Suprapubic skin (tissue), 4 donors: ENCODE results near the gene VKORC1L1.

Experiments
- EP300 ChIP-seq: sonication (generic); formaldehyde crosslinking; IDR thresholded peaks from one replicate; pipeline ENCODE4 v1.6.1; 2017; ENCODE audit warnings: antibody characterized with exemption
- POLR2A ChIP-seq, 2 donors: fragments of 450-650 bp; IDR thresholded peaks; one replicate each; pipeline ENCODE4 v1.6.1; 2017; ENCODE audit warnings: antibody characterized with exemption in 2 of 2, mild to moderate bottlenecking in 2 of 2, moderate library complexity in 2 of 2
- POLR2AphosphoS5 ChIP-seq, 3 donors: sonication (generic); formaldehyde crosslinking; IDR thresholded peaks; one replicate each; pipeline ENCODE4 v1.6.1; 2017; ENCODE audit warnings: antibody characterized with exemption in 3 of 3
- TF ChIP-seq, protein P1 (sequence below), 2 donors: fragments of 200-600 bp in 1 of 2; fragments of 450-650 bp in 1 of 2; sonication (generic) in 1 of 2; IDR thresholded peaks; one replicate each; pipeline ENCODE4 v1.5.1; 2016 to 2019; ENCODE audit warnings: antibody characterized with exemption in 2 of 2, mild to moderate bottlenecking in 1 of 2, moderate library complexity in 1 of 2

DNA sequence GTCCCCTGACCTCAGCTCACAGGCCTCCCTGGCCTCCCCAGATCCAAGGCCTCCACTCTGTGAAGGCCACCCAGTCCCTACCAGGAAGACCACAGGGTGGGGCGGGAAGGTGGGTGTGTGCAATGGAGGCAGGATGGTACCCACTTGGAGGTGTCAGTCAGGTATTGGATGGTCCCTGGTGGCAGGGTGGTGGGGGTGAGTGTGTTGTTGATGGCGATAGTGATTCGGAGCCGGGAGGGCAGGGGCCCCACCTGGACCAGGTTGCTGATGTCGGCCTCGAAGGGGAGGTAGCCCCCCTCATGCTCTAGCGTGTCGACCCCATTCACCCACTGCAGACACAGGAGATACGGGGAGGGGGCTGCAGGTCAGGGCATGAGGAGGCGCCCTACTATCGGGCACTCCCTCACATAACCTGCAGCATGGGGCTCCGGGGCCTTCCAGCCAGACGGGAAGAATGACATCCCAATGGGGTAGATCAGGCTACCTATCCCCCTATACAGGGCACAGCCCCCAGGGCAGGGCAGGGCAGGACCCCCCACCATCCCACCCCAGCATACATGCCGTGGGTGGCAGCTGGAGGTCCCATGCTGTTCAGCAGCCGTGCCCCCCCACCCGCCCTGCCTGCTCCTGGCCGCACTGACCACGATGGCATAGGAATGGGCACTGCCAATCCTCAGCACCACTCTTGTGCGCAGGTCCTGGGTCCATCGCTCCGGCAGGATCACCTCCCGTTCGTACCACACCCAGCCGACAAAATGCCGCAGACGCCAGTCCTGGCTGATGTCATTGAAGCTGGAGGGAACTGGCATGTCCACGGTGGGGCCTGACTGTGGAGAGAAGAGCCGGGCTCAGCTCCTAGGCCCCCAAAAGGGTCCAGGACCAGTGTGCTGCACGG is 107.0 kb downstream of the VKORC1L1 start:
- TF ChIP-seq EP300 = no peak
- TF ChIP-seq, protein P1, sequence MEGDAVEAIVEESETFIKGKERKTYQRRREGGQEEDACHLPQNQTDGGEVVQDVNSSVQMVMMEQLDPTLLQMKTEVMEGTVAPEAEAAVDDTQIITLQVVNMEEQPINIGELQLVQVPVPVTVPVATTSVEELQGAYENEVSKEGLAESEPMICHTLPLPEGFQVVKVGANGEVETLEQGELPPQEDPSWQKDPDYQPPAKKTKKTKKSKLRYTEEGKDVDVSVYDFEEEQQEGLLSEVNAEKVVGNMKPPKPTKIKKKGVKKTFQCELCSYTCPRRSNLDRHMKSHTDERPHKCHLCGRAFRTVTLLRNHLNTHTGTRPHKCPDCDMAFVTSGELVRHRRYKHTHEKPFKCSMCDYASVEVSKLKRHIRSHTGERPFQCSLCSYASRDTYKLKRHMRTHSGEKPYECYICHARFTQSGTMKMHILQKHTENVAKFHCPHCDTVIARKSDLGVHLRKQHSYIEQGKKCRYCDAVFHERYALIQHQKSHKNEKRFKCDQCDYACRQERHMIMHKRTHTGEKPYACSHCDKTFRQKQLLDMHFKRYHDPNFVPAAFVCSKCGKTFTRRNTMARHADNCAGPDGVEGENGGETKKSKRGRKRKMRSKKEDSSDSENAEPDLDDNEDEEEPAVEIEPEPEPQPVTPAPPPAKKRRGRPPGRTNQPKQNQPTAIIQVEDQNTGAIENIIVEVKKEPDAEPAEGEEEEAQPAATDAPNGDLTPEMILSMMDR (IDR thresholded peaks at IDR 0.05) = no peak
- no peak for TF ChIP-seq POLR2A (IDR thresholded peaks at IDR 0.05)
- no peak for TF ChIP-seq POLR2AphosphoS5 (IDR thresholded peaks at IDR 0.05)
